Measurements from ENCODE around the gene STK11. TPM values are rescaled to one million over a fixed set of nuclear protein-coding genes. Genes with fewer than 3 reads are reported as not detected.

STK11 gene
- polyA plus RNA-seq, 1 donor from 2014 or later = 51.6 TPM

GRCh38 chr19:1156830-1157615, 48.6 kb upstream of the STK11 start:
- H3K27ac ChIP-seq (ENCODE audit: low read length) = no peak overlapping the region
- no peaks in the 10 kb centered on the region for H3K9me2 ChIP-seq (ENCODE audit: insufficient read depth, low read length)
- no peaks in the 10 kb centered on the region for H3F3A ChIP-seq (ENCODE audit: insufficient read depth, low read length, poor library complexity, severe bottlenecking)
- no peak overlapping the region for H3K9ac ChIP-seq (ENCODE audit: low read length)
- H3K9me3 ChIP-seq (ENCODE audit: low read length) = no peaks in the 10 kb centered on the region
- no peak overlapping the region for H2AFZ ChIP-seq (ENCODE audit: low read depth, low read length)
- H3K4me2 ChIP-seq (ENCODE audit: low read length) = no peak overlapping the region
- no peaks in the 10 kb centered on the region for H4K20me1 ChIP-seq (ENCODE audit: insufficient read depth)
- H3K4me3 ChIP-seq (ENCODE audit: low read length) = no peak overlapping the region
- no peaks in the 10 kb centered on the region for H3K79me2 ChIP-seq (replicated peaks; ENCODE audit: insufficient read depth, low read length)
- no peaks in the 10 kb centered on the region for H3K36me3 ChIP-seq (ENCODE audit: insufficient read depth, low read length)
- no peaks in the 10 kb centered on the region for H3K27me3 ChIP-seq (ENCODE audit: insufficient read depth, low read depth, low read length)
- TF ChIP-seq POLR2AphosphoS5 (IDR thresholded peaks at IDR 0.05) (no peak), RAD21 (conservative IDR thresholded peaks at IDR 0.05) (no peak), MXI1 (conservative IDR thresholded peaks at IDR 0.05; ENCODE audit: poor library complexity, severe bottlenecking) (no peak), SMC3 (conservative IDR thresholded peaks at IDR 0.05; ENCODE audit: poor library complexity) (no peak), EP300 (conservative IDR thresholded peaks at IDR 0.05; ENCODE audit: poor library complexity, severe bottlenecking) (no peak), CTCF (IDR thresholded peaks at IDR 0.05; ENCODE audit: poor library complexity, severe bottlenecking) (no peak), EZH2 (IDR thresholded peaks at IDR 0.05; ENCODE audit: borderline replicate concordance, insufficient read depth, low read length, poor library complexity, severe bottlenecking) (no peak), TAF1 (IDR thresholded peaks at IDR 0.05; ENCODE audit: low read depth) (no peak), REST (IDR thresholded peaks at IDR 0.05; ENCODE audit: borderline replicate concordance) (no peak)

- H3K79me2 ChIP-seq (replicated peaks; ENCODE audit: insufficient read depth, low read length) = no peaks in the 10 kb centered on the region
- H3K36me3 ChIP-seq (ENCODE audit: insufficient read depth, low read length) = no peaks in the 10 kb centered on the region
- H3F3A ChIP-seq (ENCODE audit: insufficient read depth, low read length, poor library complexity, severe bottlenecking) = no peaks in the 10 kb centered on the region
- H2AFZ ChIP-seq (ENCODE audit: low read depth, low read length) = no peak overlapping the region
- no peaks in the 10 kb centered on the region for H3K9me3 ChIP-seq (ENCODE audit: low read length)
- no peak overlapping the region for H3K4me3 ChIP-seq (ENCODE audit: low read length)
- H3K27ac ChIP-seq (ENCODE audit: low read length) = no peak overlapping the region
- no peaks in the 10 kb centered on the region for H3K27me3 ChIP-seq (ENCODE audit: insufficient read depth, low read depth, low read length)
- TF ChIP-seq CTCF (IDR thresholded peaks at IDR 0.05; ENCODE audit: poor library complexity, severe bottlenecking) = no peak
- no peak for TF ChIP-seq RAD21 (conservative IDR thresholded peaks at IDR 0.05)
- TF ChIP-seq POLR2AphosphoS5 (IDR thresholded peaks at IDR 0.05) = no peak
- TF ChIP-seq MXI1 (conservative IDR thresholded peaks at IDR 0.05; ENCODE audit: poor library complexity, severe bottlenecking) = no peak
- no peak for TF ChIP-seq EZH2 (IDR thresholded peaks at IDR 0.05; ENCODE audit: borderline replicate concordance, insufficient read depth, low read length, poor library complexity, severe bottlenecking)
- no peak for TF ChIP-seq EP300 (conservative IDR thresholded peaks at IDR 0.05; ENCODE audit: poor library complexity, severe bottlenecking)
- TF ChIP-seq TAF1 (IDR thresholded peaks at IDR 0.05; ENCODE audit: low read depth) = no peak
- TF ChIP-seq REST (IDR thresholded peaks at IDR 0.05; ENCODE audit: borderline replicate concordance) = no peak
- no peak for TF ChIP-seq SMC3 (conservative IDR thresholded peaks at IDR 0.05; ENCODE audit: poor library complexity)
- H3K9ac ChIP-seq (ENCODE audit: low read length) = no peak overlapping the region
- no peak overlapping the region for H3K4me2 ChIP-seq (ENCODE audit: low read length)
- no peaks in the 10 kb centered on the region for H4K20me1 ChIP-seq (ENCODE audit: insufficient read depth)
- no peaks in the 10 kb centered on the region for H3K9me2 ChIP-seq (ENCODE audit: insufficient read depth, low read length)
These were observed 47.4 kb upstream of the STK11 start for GRCh38 chr19:1157931-1158884.

Data from neural cell (in vitro differentiated cells).